Psoas muscle (tissue), 8 donors: Measurements from ENCODE around the gene KIF16B. TPM values are rescaled to one million over a fixed set of nuclear protein-coding genes. Genes with fewer than 3 reads are reported as not detected.

ENCODE experiments used
- ATAC-seq, 4 donors: fragments of 200-7000 bp; cut with Tn5 transposase; one replicate each; pipeline ENCODE4 v1.9.1; 2020; ENCODE audit warnings: moderate library complexity in 3 of 4, mild to moderate bottlenecking in 2 of 4
- DNase-seq, 2 donors: peaks; one replicate each; pipeline ENCODE4 v3.0.0-alpha.2; 2020
- H3K27ac ChIP-seq: fragments of 200-600 bp; one replicate; pipeline ENCODE4 v1.8.0; 2022
- H3K27me3 ChIP-seq, 3 donors: fragments of 200-600 bp in 1 of 3; one replicate each; pipeline versions ENCODE4 v1.6.1 to v1.8.0; 2013 to 2022; ENCODE audit warnings: low read length in 2 of 3, mild to moderate bottlenecking in 2 of 3, moderate library complexity in 1 of 3; ENCODE audit not compliant: insufficient read depth in 3 of 3
- H3K36me3 ChIP-seq, 2 donors: fragments of 200-600 bp in 1 of 2; one replicate each; pipeline versions ENCODE4 v1.6.1 to v1.8.0; 2013 to 2022; ENCODE audit warnings: low read depth in 1 of 2, mild to moderate bottlenecking in 1 of 2, moderate library complexity in 1 of 2; ENCODE audit not compliant: insufficient read depth in 1 of 2
- H3K4me1 ChIP-seq: fragments of 200-600 bp; one replicate; pipeline ENCODE4 v1.8.0; 2022
- H3K4me3 ChIP-seq: fragments of 200-600 bp; one replicate; pipeline ENCODE4 v1.8.0; 2022; ENCODE audit warnings: mild to moderate bottlenecking
- H3K9me3 ChIP-seq: fragments of 200-600 bp; one replicate; pipeline ENCODE4 v1.8.0; 2022
- CTCF ChIP-seq: fragments of 200-600 bp; IDR thresholded peaks from one replicate; pipeline ENCODE4 v1.8.0; 2022; ENCODE audit warnings: antibody characterized with exemption
- WGBS, 3 donors: extraction: QIAGEN DNeasy Blood & Tissue Kit; methylation state at CpG; one replicate each; pipeline versions ENCODE4 v1.1.6 to v1.1.7; 2013; 5-methylcytosine and 5-hydroxymethylcytosine counted together
- intact Hi-C, 2 donors: fragments of 100-400 bp; cut with DNase I; formaldehyde crosslinking; loops; one replicate each; pipeline versions ENCODE4 v1.11.0 to v1.14.2; 2022
- polyA plus RNA-seq, 3 donors: library from polyadenylated mRNA; stranded (reverse); fragments of 200-250 nt; gene quantifications; one replicate each; pipeline ENCODE4 v1.2.3, GENCODE V29; 2013
- total RNA-seq, 4 donors: library from RNA; stranded (reverse); fragmentation: NEBNext Ultra II Directional in 2 of 4; extraction: Animal tissue kit (Norgen Biotek cat#: 25700) in 2 of 4; gene quantifications; one replicate each; pipeline versions ENCODE4 v1.2.1 to v1.2.4, GENCODE V29; 2021 to 2023
- donor health status: healthy with polysubstance abuse.
- donor health status: DM: no; HTN: no; CAD: no; lungs with moderate emphysema.
- donor health status: Bipolar disorder and iron deficiency.
- donor health status: healthy.
- donor health status: DM: yes; HTN: yes; CAD: no.
- donor health status: DM: no; HTN: no; CAD: no.
- donor health status: DM: no; HTN: no; CAD: no.
- donor health status: DM: yes; HTN: yes; CAD: no.

The KIF16B gene
- total and polyA plus RNA-seq, 7 donors: 18.1 to 30.6 (median 24.1) TPM

DNA sequence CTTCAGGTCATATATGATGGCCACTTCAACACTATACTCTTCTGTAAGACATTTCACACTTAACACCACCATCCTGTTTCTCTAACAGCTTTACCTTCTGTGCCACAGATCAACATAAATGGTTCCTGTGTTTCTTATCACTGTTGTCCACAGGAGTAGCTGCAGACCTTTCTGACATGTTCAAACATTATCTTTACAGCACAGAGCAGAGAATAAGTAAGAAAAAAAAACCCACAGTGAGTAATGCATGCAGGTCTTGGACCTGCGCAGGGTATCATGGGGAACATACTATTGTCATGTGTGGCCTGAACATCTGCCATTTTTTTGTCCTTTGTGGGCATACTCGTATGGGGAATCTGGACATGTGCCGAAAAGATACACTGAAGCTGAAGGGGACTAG lies 161.9 kb downstream of the KIF16B start:
- WGBS, 3 donors: 96 to 99% (median 98%) methylated on average over 3 of the region's 3 CpGs
- TF ChIP-seq CTCF: no peak
- intact Hi-C loops: no loop called here
- Histone ChIP-seq H3K9me3 (no peaks in the 10 kb centered on the region), H3K27me3 (no peaks in the 10 kb centered on the region), H3K36me3 (peaks cover 3 to 5% of the 10 kb centered on the region in 2 donors), H3K4me3 (no peak overlapping the region), H3K4me1 (no peaks in the 10 kb centered on the region), H3K27ac (no peak overlapping the region)
- DNase-seq (no peak), ATAC-seq (no peak)

- no peak for ATAC-seq
These were observed 162.6 kb downstream of the KIF16B start for GRCh38 chr20:16410626-16411025.

GRCh38 chr20:16408981-16409380 lies 164.3 kb downstream of the KIF16B start:
- no peaks in the 10 kb centered on the region for H3K4me1 ChIP-seq
- H3K9me3 ChIP-seq: no peaks in the 10 kb centered on the region
- intact Hi-C loops: no loop called here
- DNase-seq (no peak), ATAC-seq (no peak)
- no peak overlapping the region for H3K4me3 ChIP-seq
- 88 to 100% (median 93%) methylated on average over 1 of the region's 1 CpG for WGBS, 3 donors
- TF ChIP-seq CTCF: no peak
- H3K27me3 ChIP-seq: no peaks in the 10 kb centered on the region
- H3K27ac ChIP-seq: no peak overlapping the region
- peaks cover 3 to 25% of the 10 kb centered on the region in 2 donors for H3K36me3 ChIP-seq

More at GRCh38 chr20:16410626-16411025, 162.6 kb downstream of the KIF16B start:
- Histone ChIP-seq H3K4me3 (no peak overlapping the region), H3K4me1 (no peaks in the 10 kb centered on the region), H3K27me3 (no peaks in the 10 kb centered on the region), H3K27ac (no peak overlapping the region), H3K9me3 (no peaks in the 10 kb centered on the region), H3K36me3 (peaks cover 3 to 13% of the 10 kb centered on the region in 2 donors)
- 79 to 94% (median 81%) methylated on average over 3 of the region's 3 CpGs for WGBS, 3 donors
- TF ChIP-seq CTCF: no peak
- intact Hi-C loops: no loop called here
- no peak for DNase-seq

DNA sequence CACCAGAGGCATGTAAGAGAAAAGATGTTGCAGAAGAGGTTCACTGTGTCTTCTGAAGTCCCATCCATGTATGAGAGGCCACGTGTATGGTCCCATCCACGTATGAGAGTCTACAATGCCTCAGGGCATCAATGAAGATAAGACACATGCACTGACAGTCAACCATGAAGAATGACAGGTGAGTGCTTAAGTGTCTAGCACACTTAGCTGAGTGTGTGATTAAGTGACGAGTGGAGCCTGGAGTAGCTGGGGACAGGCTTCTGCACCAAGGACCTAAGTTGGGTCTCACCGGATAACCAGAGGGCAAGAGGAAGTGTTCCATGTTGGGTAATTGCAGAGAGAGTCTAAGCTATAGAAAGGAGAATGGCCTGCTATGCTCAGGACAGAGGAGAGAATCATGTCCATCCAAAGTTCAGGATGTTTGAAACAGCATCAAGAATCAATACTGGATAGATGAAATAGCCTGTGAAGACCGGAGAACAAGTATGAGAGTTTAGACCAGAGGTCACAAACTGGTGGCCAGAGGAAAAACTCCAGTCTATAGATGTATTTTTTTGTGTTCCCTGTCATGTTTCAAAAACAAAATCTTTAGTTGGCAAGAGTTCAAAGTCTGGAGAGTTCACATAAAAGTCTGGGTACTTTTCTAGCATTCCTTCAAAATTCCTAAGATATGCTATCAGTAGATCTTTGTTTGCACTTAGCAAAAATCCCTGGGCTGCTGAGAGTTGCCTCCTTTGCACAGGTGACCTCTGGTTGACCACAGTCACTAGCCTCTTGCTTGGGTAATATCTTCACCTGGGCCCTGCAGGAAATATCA lies 165.8 kb downstream of the KIF16B start:
- intact Hi-C loops: no loop called here
- ATAC-seq: no peak
- Histone ChIP-seq H3K36me3 (peaks cover 3 to 31% of the 10 kb centered on the region in 2 donors), H3K4me3 (no peak overlapping the region), H3K27ac (no peak overlapping the region), H3K27me3 (no peaks in the 10 kb centered on the region), H3K4me1 (peaks cover 5% of the 10 kb centered on the region), H3K9me3 (no peaks in the 10 kb centered on the region)
- TF ChIP-seq CTCF: no peak
- DNase-seq: no peak
- WGBS, 3 donors: 93 to 97% (median 96%) methylated on average over 5 of the region's 5 CpGs
